Measurements from ENCODE around the gene GRIK2. TPM values are rescaled to one million over a fixed set of nuclear protein-coding genes. Genes with fewer than 3 reads are reported as not detected.
"Not testable (repeated sequence)": the region's sequence is repeated elsewhere in the genome, so short reads cannot be mapped to it uniquely, and the experiment has no call there.

The GRIK2 gene
- total RNA-seq, 2 experiments from 2014 or later, result not detected

DNA sequence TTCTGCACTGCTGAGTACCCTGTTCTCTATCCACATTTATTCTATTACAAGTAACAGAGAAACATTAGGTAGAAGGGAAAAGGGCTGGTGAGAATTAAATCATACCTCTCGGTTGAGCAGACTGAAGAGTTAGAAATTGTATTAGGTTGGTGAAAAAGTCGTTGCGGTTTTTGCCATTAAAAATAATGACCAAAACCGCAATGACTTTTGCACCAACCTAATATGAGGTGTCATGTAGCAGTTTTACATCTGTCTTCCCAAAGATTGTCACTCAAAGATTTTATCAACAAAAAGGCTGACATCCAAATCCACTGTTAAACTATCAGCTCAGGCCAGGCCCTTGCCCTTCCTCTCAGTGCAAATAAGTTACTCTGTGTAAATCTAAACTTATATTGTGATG lies 28.3 kb upstream of the GRIK2 start:
- ATAC-seq, result no peak
- H3K27me3 Mint-ChIP-seq, result peaks cover 2% of the 10 kb centered on the region
- H3K9me3 Mint-ChIP-seq, result no peaks in the 10 kb centered on the region
- CTCF ChIA-PET, result no interaction called here
- DNase-seq, result no peak
- POLR2A ChIA-PET, result no interaction called here
- TF ChIP-seq, protein P1, sequence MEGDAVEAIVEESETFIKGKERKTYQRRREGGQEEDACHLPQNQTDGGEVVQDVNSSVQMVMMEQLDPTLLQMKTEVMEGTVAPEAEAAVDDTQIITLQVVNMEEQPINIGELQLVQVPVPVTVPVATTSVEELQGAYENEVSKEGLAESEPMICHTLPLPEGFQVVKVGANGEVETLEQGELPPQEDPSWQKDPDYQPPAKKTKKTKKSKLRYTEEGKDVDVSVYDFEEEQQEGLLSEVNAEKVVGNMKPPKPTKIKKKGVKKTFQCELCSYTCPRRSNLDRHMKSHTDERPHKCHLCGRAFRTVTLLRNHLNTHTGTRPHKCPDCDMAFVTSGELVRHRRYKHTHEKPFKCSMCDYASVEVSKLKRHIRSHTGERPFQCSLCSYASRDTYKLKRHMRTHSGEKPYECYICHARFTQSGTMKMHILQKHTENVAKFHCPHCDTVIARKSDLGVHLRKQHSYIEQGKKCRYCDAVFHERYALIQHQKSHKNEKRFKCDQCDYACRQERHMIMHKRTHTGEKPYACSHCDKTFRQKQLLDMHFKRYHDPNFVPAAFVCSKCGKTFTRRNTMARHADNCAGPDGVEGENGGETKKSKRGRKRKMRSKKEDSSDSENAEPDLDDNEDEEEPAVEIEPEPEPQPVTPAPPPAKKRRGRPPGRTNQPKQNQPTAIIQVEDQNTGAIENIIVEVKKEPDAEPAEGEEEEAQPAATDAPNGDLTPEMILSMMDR (IDR thresholded peaks at IDR 0.05), result no peak
- H3K4me1 Mint-ChIP-seq (ENCODE audit: low read depth), result no peaks in the 10 kb centered on the region
- H3K4me3 Mint-ChIP-seq, result no peak overlapping the region
- no peaks in the 10 kb centered on the region for H3K36me3 Mint-ChIP-seq (ENCODE audit: low read depth)
- H3K27ac Mint-ChIP-seq, result no peak overlapping the region
- intact Hi-C loops (cut with micrococcal nuclease), result no loop called here

DNA sequence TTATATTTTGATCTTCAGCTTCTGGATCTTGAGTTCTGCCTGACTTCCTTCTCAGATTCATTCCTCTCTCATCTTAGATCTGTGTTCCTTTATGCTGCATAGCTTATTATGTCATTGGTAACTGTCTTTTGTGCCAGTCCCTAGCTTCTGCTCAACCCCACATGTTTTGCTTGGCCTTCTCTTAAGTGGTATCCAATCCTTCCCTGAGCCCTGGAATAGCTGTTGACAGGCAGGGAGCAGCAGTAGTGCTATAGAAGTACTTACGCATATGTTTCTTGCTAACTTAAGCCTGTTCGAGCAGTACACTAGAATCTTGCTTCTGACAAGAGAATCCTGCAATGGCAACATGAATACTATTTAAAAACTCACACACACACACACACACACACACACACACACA lies 13.6 kb upstream of the GRIK2 start:
- H3K9me3 Mint-ChIP-seq, result no peaks in the 10 kb centered on the region
- TF ChIP-seq, protein P1 (IDR thresholded peaks at IDR 0.05), result no peak
- H3K27ac Mint-ChIP-seq, result no peak overlapping the region
- no peak for DNase-seq
- no peaks in the 10 kb centered on the region for H3K27me3 Mint-ChIP-seq
- ChIA-PET CTCF (no interaction called here), POLR2A (no interaction called here)
- ATAC-seq, result no peak
- intact Hi-C loops (cut with micrococcal nuclease), result no loop called here
- no peak overlapping the region for H3K4me3 Mint-ChIP-seq
- no peaks in the 10 kb centered on the region for H3K4me1 Mint-ChIP-seq (ENCODE audit: low read depth)
- no peaks in the 10 kb centered on the region for H3K36me3 Mint-ChIP-seq (ENCODE audit: low read depth)

DNA sequence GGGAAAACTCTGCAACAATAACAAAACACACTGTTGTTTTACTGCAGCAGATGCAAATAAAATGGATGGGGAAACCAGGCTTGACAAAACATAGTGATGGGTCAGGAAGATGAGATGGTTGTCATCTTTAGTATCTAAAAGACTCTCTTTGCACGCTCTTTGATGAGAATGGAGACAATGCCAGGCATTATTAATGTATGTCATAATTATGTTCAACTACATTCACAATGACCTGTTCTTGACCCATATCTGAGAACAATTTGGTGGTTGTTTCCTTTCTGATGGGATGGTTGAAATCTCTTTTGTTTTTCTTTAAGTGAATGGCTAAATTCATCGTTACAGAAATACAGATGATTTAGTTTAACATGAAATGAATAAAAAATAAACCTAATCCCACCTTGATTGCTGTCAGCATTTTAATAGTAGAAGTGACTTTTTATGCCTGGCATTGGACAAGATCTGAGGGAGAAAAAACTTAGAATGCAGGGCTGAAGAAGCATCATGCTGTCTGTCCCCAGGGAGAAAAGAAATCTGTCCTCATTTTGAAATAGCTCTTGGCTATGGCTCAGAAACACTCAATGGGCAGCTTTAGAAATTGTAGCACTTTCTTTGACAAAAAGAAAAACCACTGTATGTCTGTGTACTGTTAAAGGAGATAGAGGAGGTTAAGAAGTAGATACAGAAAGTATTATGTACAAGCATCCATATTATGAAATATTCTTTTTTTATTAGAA lies 12.4 kb upstream of the GRIK2 start:
- intact Hi-C loops (cut with micrococcal nuclease), result no loop called here
- no peaks in the 10 kb centered on the region for H3K4me1 Mint-ChIP-seq (ENCODE audit: low read depth)
- ChIA-PET CTCF (no interaction called here), POLR2A (no interaction called here)
- DNase-seq (no peak), ATAC-seq (no peak)
- no peaks in the 10 kb centered on the region for H3K36me3 Mint-ChIP-seq (ENCODE audit: low read depth)
- TF ChIP-seq, protein P1 (IDR thresholded peaks at IDR 0.05), result no peak
- no peak overlapping the region for H3K27ac Mint-ChIP-seq
- H3K4me3 Mint-ChIP-seq, result no peak overlapping the region
- no peaks in the 10 kb centered on the region for H3K27me3 Mint-ChIP-seq
- no peaks in the 10 kb centered on the region for H3K9me3 Mint-ChIP-seq

DNA sequence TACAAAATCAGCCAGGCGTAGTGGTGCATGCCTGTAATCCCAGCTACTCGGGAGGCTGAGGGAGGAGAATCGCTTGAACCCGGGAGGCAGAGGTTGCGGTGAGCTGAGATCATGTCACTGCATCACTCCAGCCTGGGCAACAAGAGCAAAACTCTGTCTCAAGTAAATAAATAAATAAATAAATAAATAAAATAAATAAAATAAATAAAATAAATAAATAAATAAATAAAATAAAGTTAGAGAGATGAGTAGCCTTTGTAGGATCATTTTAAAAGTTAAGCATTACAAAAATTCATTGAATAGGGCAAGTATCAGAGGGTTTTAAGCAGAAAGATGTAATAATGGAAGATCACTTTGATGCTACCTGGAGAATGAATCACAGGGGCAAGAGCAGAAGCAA lies 9.8 kb upstream of the GRIK2 start:
- H3K4me3 Mint-ChIP-seq; CTCF ChIA-PET; ATAC-seq; H3K9me3 Mint-ChIP-seq; H3K27me3 Mint-ChIP-seq; intact Hi-C loops (cut with micrococcal nuclease); H3K4me1 Mint-ChIP-seq (ENCODE audit: low read depth); H3K36me3 Mint-ChIP-seq (ENCODE audit: low read depth); POLR2A ChIA-PET; H3K27ac Mint-ChIP-seq; DNase-seq: not testable (repeated sequence)

DNA sequence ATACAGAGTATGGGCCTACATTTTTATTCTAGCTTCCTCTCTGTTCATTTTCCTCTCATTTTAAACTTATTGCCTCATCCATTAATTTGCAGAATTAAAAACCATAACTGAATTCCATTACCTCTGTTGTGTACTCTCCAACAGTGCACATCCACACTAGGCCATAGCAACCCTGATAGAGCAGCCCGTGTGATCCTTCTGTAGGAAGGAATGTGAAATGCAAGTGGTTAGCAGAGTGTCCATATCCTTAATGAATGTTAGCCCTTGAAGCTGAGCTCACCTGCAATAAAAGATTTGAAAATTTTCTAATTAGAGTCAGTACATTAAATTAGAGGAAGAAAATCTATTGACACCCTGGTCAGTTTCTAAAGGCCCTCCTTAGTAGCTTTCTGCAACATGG lies 6.5 kb upstream of the GRIK2 start:
- Mint-ChIP-seq H3K27me3 (peaks cover 9% of the 10 kb centered on the region), H3K4me1 (ENCODE audit: low read depth) (no peaks in the 10 kb centered on the region), H3K4me3 (no peak overlapping the region), H3K36me3 (ENCODE audit: low read depth) (no peaks in the 10 kb centered on the region), H3K9me3 (no peaks in the 10 kb centered on the region), H3K27ac (no peak overlapping the region)
- intact Hi-C loops (cut with micrococcal nuclease), result no loop called here
- TF ChIP-seq, protein P1 (IDR thresholded peaks at IDR 0.05), result no peak
- ChIA-PET CTCF (no interaction called here), POLR2A (no interaction called here)
- ATAC-seq, result no peak
- no peak for DNase-seq
